Sigmoid colon (tissue), 7 donors: ENCODE data around the gene PERCC1. TPM values are rescaled to one million over a fixed set of nuclear protein-coding genes. Genes with fewer than 3 reads are reported as not detected.

ENCODE experiments used
- DNase-seq: peaks from one replicate; pipeline ENCODE4 v3.0.0-alpha.2; 2019
- H3K27ac ChIP-seq, 4 donors: fragments of 200-600 bp; sonication (generic); one replicate each; pipeline ENCODE4 v1.5.1; 2016 to 2019; ENCODE audit warnings: mild to moderate bottlenecking in 1 of 4
- H3K27me3 ChIP-seq, 3 donors: fragments of 200-600 bp; sonication (generic); one replicate each; pipeline ENCODE4 v1.5.1; 2019; ENCODE audit warnings: mild to moderate bottlenecking in 1 of 3
- H3K36me3 ChIP-seq, 4 donors: fragments of 200-600 bp; sonication (generic); one replicate each; pipeline ENCODE4 v1.5.1; 2016 to 2019
- H3K4me1 ChIP-seq, 4 donors: fragments of 200-600 bp; sonication (generic); one replicate each; pipeline ENCODE4 v1.5.1; 2017 to 2019
- H3K4me3 ChIP-seq, 4 donors: fragments of 200-600 bp; sonication (generic); one replicate each; pipeline ENCODE4 v1.5.1; 2017 to 2019; ENCODE audit warnings: mild to moderate bottlenecking in 2 of 4, moderate library complexity in 1 of 4
- H3K9me3 ChIP-seq, 4 donors: fragments of 200-600 bp in 3 of 4; sonication (generic) in 3 of 4; one replicate each; pipeline versions ENCODE4 v1.5.1 to v1.6.1; 2013 to 2019
- EP300 ChIP-seq, 4 donors: sonication (generic); formaldehyde crosslinking; IDR thresholded peaks; one replicate each; pipeline ENCODE4 v1.6.1; 2017; ENCODE audit warnings: antibody characterized with exemption in 4 of 4
- POLR2A ChIP-seq, 2 donors: fragments of 450-650 bp; IDR thresholded peaks; one replicate each; pipeline ENCODE4 v1.6.1; 2016; ENCODE audit warnings: antibody characterized with exemption in 2 of 2, mild to moderate bottlenecking in 2 of 2, moderate library complexity in 2 of 2
- POLR2AphosphoS5 ChIP-seq, 4 donors: sonication (generic); formaldehyde crosslinking; IDR thresholded peaks; one replicate each; pipeline ENCODE4 v1.6.1; 2017; ENCODE audit warnings: antibody characterized with exemption in 4 of 4
- WGBS, 2 donors: extraction: QIAGEN DNeasy Blood & Tissue Kit; methylation state at CpG; one replicate each; pipeline ENCODE4 v1.1.7; 2013; 5-methylcytosine and 5-hydroxymethylcytosine counted together
- intact Hi-C: fragments of 100-400 bp; cut with DNase I; formaldehyde crosslinking; loops from one replicate; pipeline ENCODE4 v1.15.1; 2023
- polyA plus RNA-seq, 3 donors: library from polyadenylated mRNA; stranded (reverse); fragments of 200-250 nt; gene quantifications; one replicate each; pipeline ENCODE4 v1.2.3, GENCODE V29; 2013
- total RNA-seq, 4 donors: library from RNA; depleted of rRNA; stranded (reverse); fragments of >200 nt; gene quantifications; one replicate each; pipeline ENCODE4 v1.1.0, GENCODE V29; 2016
- TF ChIP-seq, protein P1 (sequence below), 4 experiments: fragments of 450-650 bp in 3 of 4; fragments of 200-600 bp in 1 of 4; IDR thresholded peaks; one replicate each; pipeline ENCODE4 v1.5.1; 2016 to 2019; ENCODE audit warnings: antibody characterized with exemption in 4 of 4, mild to moderate bottlenecking in 3 of 4, moderate library complexity in 2 of 4
- donor health status: healthy with polysubstance abuse.
- donor health status: Bipolar disorder and iron deficiency.
- donor health status: healthy.

Gene PERCC1
- total and polyA plus RNA-seq, 7 donors, result 0.07 TPM; not detected in 6

DNA sequence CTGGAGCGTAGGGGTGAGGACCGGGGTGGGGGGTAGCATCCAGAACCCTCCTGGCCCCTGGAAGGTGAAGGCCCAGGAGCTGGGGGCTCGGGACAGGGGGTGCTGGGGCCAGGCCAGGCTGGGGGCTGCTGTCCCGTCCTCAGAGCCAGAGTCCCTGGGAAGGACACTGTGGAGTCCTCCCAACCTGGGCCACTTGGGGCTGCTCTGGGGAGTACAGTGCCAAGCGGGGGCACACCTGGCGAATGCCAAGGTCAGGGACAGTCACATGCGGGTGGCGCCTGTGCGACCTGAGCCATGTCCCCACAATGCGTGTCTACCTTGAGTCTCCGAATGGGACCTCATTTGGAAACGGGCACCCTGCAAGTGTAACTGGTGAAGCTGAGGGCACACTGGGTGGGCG lies 1.2 kb upstream of the PERCC1 start:
- TF ChIP-seq POLR2AphosphoS5 (IDR thresholded peaks at IDR 0.05), result no peak
- no peak for TF ChIP-seq EP300 (IDR thresholded peaks at IDR 0.05)
- TF ChIP-seq, protein P1, sequence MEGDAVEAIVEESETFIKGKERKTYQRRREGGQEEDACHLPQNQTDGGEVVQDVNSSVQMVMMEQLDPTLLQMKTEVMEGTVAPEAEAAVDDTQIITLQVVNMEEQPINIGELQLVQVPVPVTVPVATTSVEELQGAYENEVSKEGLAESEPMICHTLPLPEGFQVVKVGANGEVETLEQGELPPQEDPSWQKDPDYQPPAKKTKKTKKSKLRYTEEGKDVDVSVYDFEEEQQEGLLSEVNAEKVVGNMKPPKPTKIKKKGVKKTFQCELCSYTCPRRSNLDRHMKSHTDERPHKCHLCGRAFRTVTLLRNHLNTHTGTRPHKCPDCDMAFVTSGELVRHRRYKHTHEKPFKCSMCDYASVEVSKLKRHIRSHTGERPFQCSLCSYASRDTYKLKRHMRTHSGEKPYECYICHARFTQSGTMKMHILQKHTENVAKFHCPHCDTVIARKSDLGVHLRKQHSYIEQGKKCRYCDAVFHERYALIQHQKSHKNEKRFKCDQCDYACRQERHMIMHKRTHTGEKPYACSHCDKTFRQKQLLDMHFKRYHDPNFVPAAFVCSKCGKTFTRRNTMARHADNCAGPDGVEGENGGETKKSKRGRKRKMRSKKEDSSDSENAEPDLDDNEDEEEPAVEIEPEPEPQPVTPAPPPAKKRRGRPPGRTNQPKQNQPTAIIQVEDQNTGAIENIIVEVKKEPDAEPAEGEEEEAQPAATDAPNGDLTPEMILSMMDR (IDR thresholded peaks at IDR 0.05), result no peak
- TF ChIP-seq POLR2A (IDR thresholded peaks at IDR 0.05), result no peak

DNA sequence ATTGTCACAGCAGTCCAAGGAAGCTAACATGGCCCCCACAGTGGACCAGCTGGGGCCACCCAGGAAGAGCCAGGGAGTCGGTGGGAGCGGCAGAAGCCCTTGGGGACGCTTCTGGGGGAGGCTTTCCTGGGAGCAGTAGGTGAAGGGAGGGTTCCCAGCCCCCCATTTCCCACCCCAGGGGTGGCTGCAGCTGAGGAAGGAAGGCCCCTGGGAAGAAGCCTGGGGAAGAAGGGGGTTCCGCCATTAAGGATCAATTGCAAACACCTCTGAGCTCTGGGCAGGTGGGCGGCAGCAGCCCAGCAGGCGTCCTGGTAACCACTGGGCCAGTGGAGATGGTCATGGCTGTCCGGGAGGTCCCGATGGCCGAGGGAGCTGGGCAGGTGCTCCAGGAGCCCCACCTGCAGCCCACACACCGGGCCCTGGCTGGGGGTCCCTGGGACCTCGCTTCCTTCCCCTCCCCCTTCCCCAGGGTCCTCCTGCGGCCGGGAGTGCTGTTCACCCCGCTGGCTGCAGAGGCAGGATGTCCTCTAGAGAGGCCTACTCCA lies 592 bp upstream of the PERCC1 start:
- intact Hi-C loops, result no loop called here
- Histone ChIP-seq H3K4me1 (peaks cover 0 to 7% (median 0%) of the 10 kb centered on the region in 4 donors), H3K4me3 (no peak overlapping the region), H3K27ac (no peak overlapping the region), H3K36me3 (no peaks in the 10 kb centered on the region), H3K9me3 (no peaks in the 10 kb centered on the region), H3K27me3 (no peaks in the 10 kb centered on the region)
- WGBS, 2 donors, result 55 to 60% methylated on average over 14 of the region's 14 CpGs
- TF ChIP-seq POLR2AphosphoS5 (IDR thresholded peaks at IDR 0.05), result no peak
- TF ChIP-seq, protein P1 (IDR thresholded peaks at IDR 0.05), result no peak
- TF ChIP-seq EP300 (IDR thresholded peaks at IDR 0.05), result no peak
- no peak for TF ChIP-seq POLR2A (IDR thresholded peaks at IDR 0.05)
- no peak for DNase-seq

More for the DNA sequence above, 1.2 kb upstream of the PERCC1 start:
- whole genome bisulfite sequencing, 2 donors, result 83 to 92% methylated on average over 13 of the region's 13 CpGs
- Histone ChIP-seq H3K27ac (no peak overlapping the region), H3K4me1 (peaks cover 0 to 7% (median 0%) of the 10 kb centered on the region in 4 donors), H3K4me3 (no peak overlapping the region), H3K27me3 (no peaks in the 10 kb centered on the region), H3K36me3 (no peaks in the 10 kb centered on the region), H3K9me3 (no peaks in the 10 kb centered on the region)
- DNase-seq, result no peak
- intact Hi-C loops, result no loop called here

DNA sequence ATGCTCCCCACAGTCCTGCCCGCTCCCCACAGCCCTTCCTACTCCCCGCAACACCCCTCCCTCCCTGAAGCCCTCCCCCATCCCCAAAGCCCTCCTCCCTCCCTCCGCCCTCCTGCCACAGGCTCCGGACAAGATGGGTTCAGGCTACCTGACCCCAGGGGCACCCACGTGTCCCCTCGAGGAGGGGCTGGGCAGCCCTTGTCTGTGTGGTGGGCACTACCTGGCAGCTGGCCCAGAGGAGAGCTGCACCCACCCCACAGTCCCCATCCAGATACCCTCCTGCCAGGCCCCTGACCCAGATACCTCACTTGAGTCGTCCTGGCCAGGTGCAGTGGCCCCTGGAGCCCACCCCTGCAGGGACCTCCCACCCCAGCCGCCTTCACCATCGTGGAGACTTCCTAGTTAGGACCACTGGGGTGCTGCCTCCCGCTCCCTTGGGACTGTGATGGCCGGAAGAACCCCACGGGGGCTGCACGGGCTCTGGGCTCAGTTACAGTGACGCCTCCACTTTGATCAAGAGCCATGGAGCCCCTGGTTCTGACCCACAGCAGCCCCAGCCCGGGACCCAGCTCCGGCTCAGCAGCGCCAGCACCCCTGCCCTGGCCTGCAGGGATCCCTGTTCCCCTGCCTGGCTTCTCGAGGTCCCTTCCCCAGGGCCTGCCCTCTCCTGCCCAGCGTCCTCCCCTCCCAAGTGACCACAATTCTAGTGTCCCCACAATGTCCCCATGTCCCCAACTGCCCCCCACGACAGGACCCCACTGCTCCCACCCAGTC lies 806 bp downstream of the PERCC1 start:
- Histone ChIP-seq H3K4me3 (no peak overlapping the region), H3K27me3 (no peaks in the 10 kb centered on the region), H3K9me3 (no peaks in the 10 kb centered on the region), H3K4me1 (peaks cover 0 to 7% (median 0%) of the 10 kb centered on the region in 4 donors), H3K27ac (no peak overlapping the region), H3K36me3 (no peaks in the 10 kb centered on the region)
- TF ChIP-seq, protein P1 (IDR thresholded peaks at IDR 0.05), result no peak
- TF ChIP-seq POLR2AphosphoS5 (IDR thresholded peaks at IDR 0.05), result no peak
- TF ChIP-seq POLR2A (IDR thresholded peaks at IDR 0.05), result no peak
- no peak for TF ChIP-seq EP300 (IDR thresholded peaks at IDR 0.05)
- no peak for DNase-seq
- intact Hi-C loops, result no loop called here
- 72 to 82% methylated on average over 20 of the region's 20 CpGs for WGBS, 2 donors

DNA sequence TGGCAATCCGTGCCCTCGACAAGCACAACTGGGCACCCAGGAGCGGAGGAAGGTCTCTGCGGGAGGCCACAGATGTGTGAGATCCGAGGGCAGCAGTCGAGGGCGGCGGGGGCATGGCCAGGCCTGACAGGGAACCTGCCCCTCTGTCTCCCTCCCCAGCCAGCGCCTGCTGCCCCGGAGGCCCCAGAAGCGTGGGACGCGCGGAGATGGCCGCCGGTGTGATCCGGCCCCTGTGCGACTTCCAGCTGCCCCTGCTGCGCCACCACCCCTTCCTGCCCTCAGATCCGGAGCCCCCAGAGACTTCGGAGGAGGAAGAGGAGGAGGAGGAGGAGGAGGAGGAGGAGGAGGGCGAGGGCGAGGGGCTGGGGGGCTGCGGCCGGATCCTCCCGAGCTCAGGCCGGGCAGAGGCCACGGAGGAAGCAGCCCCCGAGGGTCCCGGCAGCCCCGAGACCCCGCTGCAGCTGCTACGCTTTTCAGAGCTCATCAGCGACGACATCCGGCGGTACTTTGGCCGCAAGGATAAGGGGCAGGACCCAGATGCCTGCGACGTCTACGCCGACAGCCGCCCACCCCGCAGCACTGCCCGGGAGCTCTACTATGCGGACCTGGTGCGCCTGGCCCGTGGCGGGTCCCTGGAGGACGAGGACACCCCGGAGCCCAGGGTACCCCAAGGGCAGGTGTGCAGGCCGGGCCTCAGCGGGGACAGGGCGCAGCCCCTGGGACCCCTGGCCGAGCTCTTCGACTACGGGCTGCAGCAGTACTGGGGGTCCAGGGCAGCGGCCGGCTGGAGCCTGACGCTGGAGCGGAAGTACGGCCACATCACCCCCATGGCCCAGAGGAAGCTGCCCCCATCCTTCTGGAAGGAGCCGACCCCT lies 1.7 kb downstream of the PERCC1 start:
- Histone ChIP-seq H3K4me1 (peaks cover 0 to 7% (median 0%) of the 10 kb centered on the region in 4 donors), H3K27ac (no peak overlapping the region), H3K36me3 (no peaks in the 10 kb centered on the region), H3K27me3 (no peaks in the 10 kb centered on the region), H3K4me3 (no peak overlapping the region), H3K9me3 (no peaks in the 10 kb centered on the region)
- TF ChIP-seq POLR2A (IDR thresholded peaks at IDR 0.05) (no peak), EP300 (IDR thresholded peaks at IDR 0.05) (no peak), POLR2AphosphoS5 (IDR thresholded peaks at IDR 0.05) (no peak)
- TF ChIP-seq, protein P1 (IDR thresholded peaks at IDR 0.05), result no peak
- DNase-seq, result no peak
- WGBS, 2 donors, result 78 to 87% methylated on average over 63 of the region's 63 CpGs
- intact Hi-C loops, result no loop called here
